Measurements from ENCODE around the gene CXCR6.

GRCh38 chr3:45965653-45966052 lies 22.4 kb downstream of the CXCR6 start:
- TF ChIP-seq CTCF (IDR thresholded peaks at IDR 0.05 in 4 of 5, conservative IDR thresholded peaks at IDR 0.05 in 1 of 5): no peak
- no peak for TF ChIP-seq POLR2A (IDR thresholded peaks at IDR 0.05)

All from gastrocnemius medialis (tissue), 4 donors.